HG03457 (cell line): ENCODE results near the gene NFIB.

Experiments
- ATAC-seq: cut with Tn5 transposase; IDR thresholded peaks from one replicate; pipeline ENCODE4 v1.9.1; 2021; ENCODE audit warnings: moderate number of reproducible peaks; ENCODE audit not compliant: unreplicated experiment

The NFIB gene

DNA sequence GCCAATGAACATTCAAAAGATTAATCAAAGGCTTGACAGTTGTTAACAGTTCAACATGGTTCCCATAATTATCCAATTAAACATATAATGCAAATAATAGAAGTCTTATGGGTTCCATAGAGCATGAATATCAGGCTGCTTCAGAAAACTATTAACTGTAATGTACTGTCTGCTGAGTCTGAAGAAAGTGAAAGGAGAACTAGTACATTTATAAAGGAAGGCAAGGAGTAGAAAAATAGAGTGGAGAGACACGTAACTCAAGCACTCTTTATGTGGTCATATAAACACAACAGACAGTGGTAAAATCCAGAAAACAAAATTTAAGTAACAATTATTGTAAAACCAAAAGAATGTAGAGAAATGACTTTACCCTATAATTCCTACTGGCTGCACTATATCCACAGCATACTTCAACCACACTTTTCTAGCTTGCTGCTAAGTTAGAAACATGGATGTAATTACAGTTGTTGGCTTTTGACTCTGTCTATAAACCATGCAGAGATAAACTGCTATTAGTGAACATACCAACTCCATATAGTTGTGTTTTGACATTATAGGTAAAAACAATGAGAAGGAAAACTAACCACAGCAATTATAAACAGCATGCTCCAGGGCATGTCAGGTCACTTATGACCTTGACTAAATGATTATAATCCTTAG is 32.7 kb downstream of the NFIB start:
- ATAC-seq: no peak

- no peak for ATAC-seq
Measured at GRCh38 chr9:14279671-14280070, 34.3 kb downstream of the NFIB start.

DNA sequence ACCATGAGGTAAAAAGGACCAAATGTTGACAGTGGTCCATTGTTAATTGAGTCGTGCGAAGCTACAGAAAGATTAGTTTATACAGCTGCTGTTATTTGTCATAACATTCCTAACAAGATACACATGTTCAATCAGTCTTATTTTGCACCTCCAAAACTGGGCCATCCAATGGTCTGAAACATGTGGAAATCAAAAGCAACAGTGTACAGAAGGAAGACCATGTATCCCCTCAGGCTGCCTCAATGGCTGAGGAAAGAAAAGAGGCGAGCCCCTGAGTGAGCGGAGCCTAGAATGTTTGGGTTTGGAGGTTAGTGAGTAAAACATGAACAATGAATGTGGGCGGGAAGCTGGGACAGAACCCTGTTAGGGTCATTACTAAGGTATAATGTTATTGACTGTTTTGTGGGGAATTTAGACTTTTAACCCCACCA is 35.6 kb downstream of the NFIB start:
- ATAC-seq: no peak

DNA sequence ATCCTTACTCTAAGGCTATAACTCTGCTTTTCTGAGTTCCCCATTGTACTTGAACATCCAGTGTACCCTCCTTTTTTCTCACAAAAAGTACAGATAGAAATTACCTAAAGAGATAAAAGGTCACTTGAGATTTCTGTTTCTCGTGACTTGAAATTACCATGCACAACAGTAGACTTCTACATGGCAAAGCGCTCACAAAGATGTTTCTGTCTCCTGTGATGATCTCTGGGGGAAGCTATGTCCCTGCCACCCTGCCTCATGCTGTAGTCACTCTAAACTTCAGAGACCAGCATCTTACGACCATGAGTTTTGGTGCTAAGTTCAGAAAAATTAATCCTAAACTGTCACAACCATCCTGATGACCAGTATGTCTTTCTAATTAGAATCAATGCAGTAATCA is 36.2 kb downstream of the NFIB start:
- ATAC-seq: no peak

- no peak for ATAC-seq
Measured at GRCh38 chr9:14277244-14277643, 36.7 kb downstream of the NFIB start.

- ATAC-seq: no peak
Measured at GRCh38 chr9:14275331-14275730, 38.6 kb downstream of the NFIB start.

DNA sequence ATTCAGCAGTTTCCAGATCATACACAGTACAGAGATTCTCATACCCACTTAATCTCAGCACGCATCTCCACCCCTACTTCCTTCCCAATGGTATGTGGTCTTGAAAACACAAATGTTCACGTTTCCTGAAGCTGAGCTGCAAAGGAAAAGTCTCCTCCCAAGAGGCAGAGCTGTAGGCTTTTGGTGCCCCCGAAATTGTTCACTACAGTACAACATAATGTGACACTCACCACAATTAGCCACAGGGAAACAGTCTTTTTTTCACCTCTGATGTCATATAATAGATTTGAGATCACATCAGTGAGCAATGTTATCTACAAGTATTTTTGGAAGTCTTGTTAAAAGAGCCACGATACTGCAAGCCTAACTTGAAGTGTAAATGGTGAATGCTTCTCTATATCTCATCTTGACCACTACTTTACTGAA is 40.2 kb downstream of the NFIB start:
- no peak for ATAC-seq

GRCh38 chr9:14272927-14273528 is 40.9 kb downstream of the NFIB start:
- no peak for ATAC-seq

DNA sequence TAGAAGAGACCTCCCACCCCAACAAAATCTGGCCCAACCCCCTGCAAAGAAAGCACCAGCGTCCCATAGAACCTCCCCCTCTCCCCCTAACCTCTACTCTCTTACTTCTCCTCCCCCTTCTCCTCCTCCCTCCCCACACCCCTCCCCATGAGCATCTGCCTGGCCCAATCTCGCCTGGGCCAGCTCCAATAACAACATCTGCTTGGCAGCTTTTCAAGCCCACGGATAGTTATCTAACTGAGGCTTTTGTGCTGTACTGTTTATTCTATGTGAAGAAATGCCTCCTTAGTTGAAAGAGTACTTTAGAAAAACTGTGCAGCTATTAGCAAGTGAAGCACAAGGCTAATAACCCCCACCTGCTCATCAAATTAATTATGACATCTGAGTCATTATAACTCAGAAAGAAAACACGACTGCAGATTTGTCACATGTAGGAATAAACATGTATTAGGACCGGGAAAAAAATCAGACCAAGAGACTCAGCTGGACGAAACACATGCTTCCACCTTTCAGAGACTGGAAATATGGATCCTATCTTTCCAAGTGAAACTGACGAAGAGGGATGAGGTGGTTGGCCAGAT is 42.8 kb downstream of the NFIB start:
- no peak for ATAC-seq

- no peak for ATAC-seq
Measured at GRCh38 chr9:14270358-14271092, 43.4 kb downstream of the NFIB start.

DNA sequence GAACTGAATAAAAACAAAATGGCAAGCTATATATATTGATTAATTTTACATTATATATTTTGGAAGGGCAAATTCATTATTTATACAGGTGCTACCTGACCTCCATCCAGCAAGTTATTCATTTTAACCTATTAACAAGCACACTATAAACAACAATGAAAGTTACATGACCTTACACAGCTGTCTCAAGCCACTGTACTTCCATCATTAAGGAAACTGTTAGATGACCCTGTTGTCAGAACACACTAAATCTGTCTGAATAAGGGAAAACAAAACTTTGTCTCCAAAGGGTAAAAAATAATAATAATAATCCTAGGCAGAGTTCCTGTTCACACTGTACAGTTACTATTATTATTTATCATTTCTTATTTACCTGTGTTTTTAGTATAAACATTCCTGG is 44.0 kb downstream of the NFIB start:
- ATAC-seq: no peak

GRCh38 chr9:14263707-14264483 is 50.0 kb downstream of the NFIB start:
- no peak for ATAC-seq

DNA sequence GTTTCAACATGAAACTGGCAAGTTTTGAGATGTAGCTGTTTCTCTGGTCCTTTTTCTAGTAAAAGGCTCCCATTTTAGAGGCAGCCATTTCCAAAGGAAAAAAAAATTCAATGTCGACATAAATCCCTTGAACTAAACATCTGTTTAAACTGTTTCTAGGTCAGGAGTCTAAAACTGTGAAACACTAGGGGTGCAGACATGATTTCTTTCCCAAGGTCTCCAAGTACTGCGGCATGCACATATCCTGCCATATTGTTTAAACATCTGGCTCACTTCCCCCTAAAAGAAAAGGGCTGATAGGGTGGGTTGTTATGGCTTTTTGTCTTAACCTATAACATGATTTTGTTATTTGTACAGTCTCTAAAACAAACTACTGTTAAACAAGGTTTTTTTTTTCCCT is 51.1 kb downstream of the NFIB start:
- ATAC-seq: no peak

DNA sequence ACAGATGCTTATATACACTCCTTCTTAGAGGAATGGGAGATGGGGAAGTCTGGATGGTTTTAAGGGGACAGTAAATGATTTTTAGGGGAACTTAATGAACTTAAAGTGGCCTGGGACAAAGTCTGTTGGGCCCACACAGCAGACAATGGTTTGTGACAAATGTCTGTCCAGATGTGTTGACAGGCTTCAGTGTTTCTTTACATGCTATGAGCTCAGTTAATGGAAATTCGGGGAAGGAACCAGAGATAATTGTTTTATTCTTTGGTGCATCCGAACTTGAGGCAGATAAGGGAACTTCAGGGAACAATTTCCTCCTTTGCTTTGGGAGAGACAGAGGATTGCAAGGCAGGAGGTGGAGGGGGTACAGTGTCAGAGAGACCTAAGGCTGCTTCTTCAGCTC is 52.3 kb downstream of the NFIB start:
- ATAC-seq: no peak

GRCh38 chr9:14260101-14260500 is 53.8 kb downstream of the NFIB start:
- ATAC-seq: no peak

DNA sequence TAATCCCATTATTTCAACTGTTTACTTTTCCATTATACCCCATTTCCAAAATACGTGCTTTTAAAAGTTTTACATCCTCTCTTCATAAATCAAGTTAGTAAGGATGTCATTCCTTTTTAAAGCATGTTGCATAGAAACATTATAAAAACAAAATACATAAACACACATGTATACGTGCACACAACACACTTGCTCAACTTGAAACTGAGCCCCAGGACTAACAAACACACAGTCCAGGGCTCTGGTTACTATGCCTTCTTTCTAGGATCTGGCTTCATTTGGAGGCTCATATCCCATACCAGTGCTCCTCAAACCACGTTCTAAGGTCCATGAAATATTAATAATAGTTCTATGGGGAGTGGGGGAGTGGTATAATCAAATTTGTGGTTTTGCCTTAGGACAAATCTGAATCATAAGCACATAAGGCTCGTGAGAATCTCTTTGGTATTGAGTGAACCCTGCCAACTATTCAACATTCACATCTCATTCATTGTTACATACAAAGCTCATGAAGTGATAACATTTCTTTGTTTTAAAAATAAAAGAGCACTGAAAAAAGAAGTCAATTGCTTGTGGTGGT is 55.2 kb downstream of the NFIB start:
- no peak for ATAC-seq

DNA sequence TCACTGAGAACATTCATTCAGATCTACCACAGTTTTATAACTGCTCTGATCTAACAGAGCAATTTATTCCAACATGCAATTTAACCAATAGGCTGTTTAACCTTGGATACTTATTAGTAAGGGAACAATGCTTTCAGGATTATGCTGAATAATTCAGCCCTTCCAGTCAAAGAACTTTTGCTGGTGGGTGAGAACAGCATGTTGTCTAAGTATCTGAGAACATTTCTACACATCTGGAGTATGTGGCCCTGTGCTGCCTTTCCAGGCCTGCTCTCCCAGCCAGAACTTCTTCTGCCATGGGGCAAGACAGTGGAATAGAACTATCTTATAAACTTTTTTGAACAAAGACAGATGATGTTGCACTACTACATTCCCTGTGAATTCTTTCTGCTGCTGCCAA is 55.8 kb downstream of the NFIB start:
- no peak for ATAC-seq

GRCh38 chr9:14256588-14256987 is 57.4 kb downstream of the NFIB start:
- ATAC-seq: no peak

GRCh38 chr9:14251154-14252071 is 62.5 kb downstream of the NFIB start:
- no peak for ATAC-seq

DNA sequence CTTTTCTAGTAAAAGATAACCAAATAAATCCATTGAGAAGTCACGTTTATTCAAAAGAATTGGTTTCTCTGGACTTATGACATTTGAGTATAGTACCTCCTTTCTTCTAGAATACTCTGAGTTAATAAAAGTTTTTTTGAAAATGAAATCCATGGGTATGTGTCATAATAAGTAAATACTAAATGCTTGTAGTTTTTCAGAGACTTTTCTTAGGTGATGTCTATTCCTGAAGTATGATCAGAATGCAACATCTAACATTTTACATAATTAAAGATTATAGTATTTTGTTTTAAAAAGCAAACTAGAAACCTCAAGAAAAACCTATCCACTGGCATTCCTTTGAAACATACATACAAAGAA is 63.2 kb downstream of the NFIB start:
- ATAC-seq: no peak
